ENCODE data around the gene ZNF217. TPM values are rescaled to one million over a fixed set of nuclear protein-coding genes. Genes with fewer than 3 reads are reported as not detected.

Gene ZNF217
- total RNA-seq, 2 donors from 2014 or later, result 39.9 to 48.0 TPM

DNA sequence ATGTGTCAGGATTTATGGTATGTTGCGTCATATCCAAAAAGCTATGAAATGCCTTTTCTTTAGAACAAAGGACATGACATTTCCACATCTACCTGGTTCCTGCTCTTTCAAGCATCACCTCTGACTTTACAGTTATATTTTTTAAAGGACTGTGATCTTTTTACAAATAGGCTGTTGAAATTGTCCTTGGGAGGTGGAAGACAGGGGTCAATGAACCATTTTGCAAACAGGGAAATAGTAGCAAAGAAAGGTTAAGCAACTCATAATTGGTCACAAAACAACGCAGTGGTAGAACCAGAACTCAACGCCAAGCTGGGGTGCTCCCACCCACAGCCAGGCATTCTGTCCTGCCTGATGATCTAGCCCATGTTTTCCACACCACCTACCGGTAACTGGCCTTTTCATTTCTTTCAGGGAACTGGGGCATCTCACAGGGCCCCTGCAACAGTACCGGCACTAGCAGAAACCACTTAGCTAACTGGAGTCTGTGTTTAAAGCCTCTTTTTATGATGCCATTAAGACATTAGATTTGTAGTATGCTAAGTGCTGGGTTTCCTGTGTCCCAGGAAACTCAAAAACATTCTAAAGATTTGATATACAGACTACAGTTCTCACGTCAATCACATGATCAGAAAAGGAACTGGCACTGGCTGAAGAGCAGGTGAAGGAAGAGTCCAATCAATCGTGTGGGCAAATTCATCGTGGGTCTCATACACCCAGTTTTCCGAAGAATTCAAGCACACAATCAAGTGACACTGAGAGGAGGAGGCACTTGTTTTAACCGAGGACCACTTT lies 13.9 kb downstream of the ZNF217 start:
- peak overlapping the region; percentile 89 for H3K4me3 Mint-ChIP-seq
- H3K27ac Mint-ChIP-seq, result peak overlapping the region; percentile 92 to 99
- peak; percentile 31 to 60 for ATAC-seq
- peaks cover 47% of the 10 kb centered on the region for H3K36me3 Mint-ChIP-seq
- no peaks in the 10 kb centered on the region for H3K27me3 Mint-ChIP-seq
- no peak for DNase-seq (ENCODE audit: low spot score)
- no peaks in the 10 kb centered on the region for H3K9me3 Mint-ChIP-seq
- H3K4me1 Mint-ChIP-seq (ENCODE audit: low read depth in 2 of 2), result peaks cover 48 to 84% of the 10 kb centered on the region in 2 donors

DNA sequence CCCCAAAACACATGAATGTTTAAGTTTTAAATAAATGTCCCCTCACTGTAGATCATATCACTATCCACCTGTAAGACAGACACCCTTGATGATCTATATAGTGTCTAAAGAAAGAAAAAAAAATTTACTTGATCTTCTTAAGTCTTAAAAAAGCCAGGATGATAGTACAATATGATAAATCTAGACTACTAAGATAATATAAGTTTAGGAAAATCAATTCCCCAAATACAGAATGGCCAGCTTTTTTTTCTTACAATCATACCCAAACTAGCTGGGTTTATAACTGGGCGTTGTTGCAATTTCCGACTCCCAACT lies 14.4 kb downstream of the ZNF217 start:
- H3K27ac Mint-ChIP-seq, result peak overlapping the region; percentile 92 to 99
- ATAC-seq, result peak in 1 of 2 donors; percentile 56
- H3K4me1 Mint-ChIP-seq (ENCODE audit: low read depth in 2 of 2), result peaks cover 48 to 80% of the 10 kb centered on the region in 2 donors

DNA sequence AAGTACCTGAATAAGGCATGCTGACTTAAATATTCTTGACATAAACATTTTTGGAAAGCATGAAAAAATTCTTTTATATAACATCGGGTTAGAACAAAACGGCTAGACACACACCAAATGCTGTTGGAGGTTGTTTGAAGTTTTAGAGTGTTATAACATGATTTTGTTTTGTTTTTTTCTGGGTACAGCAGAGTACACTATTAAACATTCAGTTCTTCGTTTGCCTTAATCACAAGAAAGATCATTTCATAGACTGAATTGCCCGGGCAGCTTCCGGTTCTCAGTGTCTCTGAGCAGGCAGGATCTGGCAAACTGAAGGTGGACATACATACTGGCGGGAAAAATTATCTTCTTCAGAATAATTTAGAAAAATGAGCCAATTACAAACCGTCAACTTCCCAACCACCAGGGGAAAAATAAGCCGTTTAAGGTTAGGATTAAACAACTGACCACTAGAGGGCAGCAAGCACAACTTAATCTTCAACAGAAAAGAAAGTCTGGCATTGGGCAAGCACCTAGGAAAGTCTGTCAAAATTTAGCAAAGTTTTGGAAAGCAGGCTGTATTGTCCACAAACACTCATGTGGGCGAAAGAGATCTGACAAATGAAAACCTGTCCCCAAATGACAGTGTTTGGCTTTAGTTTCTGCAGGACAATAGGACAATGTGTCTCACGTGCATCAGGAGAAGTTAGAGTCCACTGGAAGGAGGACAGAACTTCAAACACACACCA lies 15.0 kb downstream of the ZNF217 start:
- Mint-ChIP-seq H3K27me3 (no peaks in the 10 kb centered on the region), H3K4me1 (ENCODE audit: low read depth in 2 of 2) (peaks cover 49 to 76% of the 10 kb centered on the region in 2 donors), H3K36me3 (peaks cover 50% of the 10 kb centered on the region), H3K27ac (peak overlapping the region; percentile 92 to 99), H3K9me3 (no peaks in the 10 kb centered on the region), H3K4me3 (peak overlapping the region; percentile 89)
- peak; percentile 73 for DNase-seq (ENCODE audit: low spot score)
- ATAC-seq, result peak; percentile 60 to 76

More for the DNA sequence above, 14.4 kb downstream of the ZNF217 start:
- DNase-seq (ENCODE audit: low spot score), result no peak
- Mint-ChIP-seq H3K36me3 (peaks cover 50% of the 10 kb centered on the region), H3K9me3 (no peaks in the 10 kb centered on the region), H3K4me3 (peak overlapping the region; percentile 89), H3K27me3 (no peaks in the 10 kb centered on the region)

DNA sequence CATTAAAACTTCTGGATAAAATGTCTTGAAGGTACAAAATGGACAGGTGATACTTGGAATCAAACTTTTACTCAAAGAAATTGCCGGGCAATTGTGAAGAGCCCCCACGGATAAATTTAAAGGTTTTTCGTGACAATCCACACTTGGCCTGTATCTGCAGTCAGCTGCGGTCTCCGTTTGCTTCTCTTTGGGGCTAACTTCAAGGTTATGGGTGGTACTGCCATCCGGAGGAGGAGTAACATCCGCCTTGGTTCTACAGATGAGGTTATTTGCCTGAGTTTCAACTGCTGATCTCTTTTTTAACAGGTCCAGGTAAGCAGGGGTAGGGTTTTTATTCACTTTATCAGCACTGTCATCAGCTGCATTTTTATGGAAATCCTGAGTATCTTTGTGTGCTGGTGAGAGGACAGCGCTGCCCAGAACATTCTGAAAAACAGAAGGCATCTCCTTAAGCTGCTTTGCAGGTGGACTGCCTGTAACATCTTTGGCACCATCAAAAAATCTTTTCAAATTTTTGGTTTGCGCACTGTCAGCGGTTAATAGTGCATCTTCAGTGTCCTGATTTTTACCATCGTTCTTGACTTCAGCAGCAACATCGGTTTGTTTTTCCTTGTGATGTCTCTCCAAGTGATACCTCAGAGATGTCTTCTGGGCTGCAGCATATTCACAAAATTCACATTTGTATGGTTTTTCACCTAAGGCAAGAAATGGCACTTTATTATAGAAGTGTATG lies 16.9 kb downstream of the ZNF217 start:
- H3K4me3 Mint-ChIP-seq, result peak overlapping the region; percentile 28
- peaks cover 44% of the 10 kb centered on the region for H3K36me3 Mint-ChIP-seq
- no peaks in the 10 kb centered on the region for H3K27me3 Mint-ChIP-seq
- DNase-seq (ENCODE audit: low spot score), result no peak
- H3K9me3 Mint-ChIP-seq, result no peaks in the 10 kb centered on the region
- no peak for ATAC-seq
- peaks cover 50 to 71% of the 10 kb centered on the region in 2 donors for H3K4me1 Mint-ChIP-seq (ENCODE audit: low read depth in 2 of 2)
- peak overlapping the region; percentile 92 to 99 for H3K27ac Mint-ChIP-seq

DNA sequence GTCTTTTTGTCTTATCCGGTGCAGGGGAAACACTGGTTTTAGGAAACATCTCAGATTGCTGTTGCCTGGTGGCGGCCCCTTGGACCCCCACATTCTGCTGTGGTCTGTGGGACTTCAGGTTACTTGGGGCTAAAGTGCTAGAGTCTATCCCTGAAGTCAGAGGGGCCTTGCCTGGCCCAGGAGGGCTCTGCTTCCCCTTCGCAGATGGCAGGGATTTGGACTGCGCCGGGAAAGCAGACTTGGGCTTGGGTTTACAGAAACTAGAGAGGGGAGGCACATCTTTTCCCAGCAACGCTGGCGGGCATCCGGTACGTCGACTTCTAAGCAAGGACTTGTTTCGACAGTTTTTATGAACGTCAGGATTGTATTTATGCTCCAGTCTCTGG lies 17.5 kb downstream of the ZNF217 start:
- no peaks in the 10 kb centered on the region for H3K27me3 Mint-ChIP-seq
- H3K4me3 Mint-ChIP-seq, result peak overlapping the region; percentile 28
- H3K4me1 Mint-ChIP-seq (ENCODE audit: low read depth in 2 of 2), result peaks cover 52 to 71% of the 10 kb centered on the region in 2 donors
- ATAC-seq (no peak), DNase-seq (ENCODE audit: low spot score) (no peak)
- peaks cover 46% of the 10 kb centered on the region for H3K36me3 Mint-ChIP-seq
- H3K27ac Mint-ChIP-seq, result peak overlapping the region; percentile 92 to 99
- no peaks in the 10 kb centered on the region for H3K9me3 Mint-ChIP-seq

DNA sequence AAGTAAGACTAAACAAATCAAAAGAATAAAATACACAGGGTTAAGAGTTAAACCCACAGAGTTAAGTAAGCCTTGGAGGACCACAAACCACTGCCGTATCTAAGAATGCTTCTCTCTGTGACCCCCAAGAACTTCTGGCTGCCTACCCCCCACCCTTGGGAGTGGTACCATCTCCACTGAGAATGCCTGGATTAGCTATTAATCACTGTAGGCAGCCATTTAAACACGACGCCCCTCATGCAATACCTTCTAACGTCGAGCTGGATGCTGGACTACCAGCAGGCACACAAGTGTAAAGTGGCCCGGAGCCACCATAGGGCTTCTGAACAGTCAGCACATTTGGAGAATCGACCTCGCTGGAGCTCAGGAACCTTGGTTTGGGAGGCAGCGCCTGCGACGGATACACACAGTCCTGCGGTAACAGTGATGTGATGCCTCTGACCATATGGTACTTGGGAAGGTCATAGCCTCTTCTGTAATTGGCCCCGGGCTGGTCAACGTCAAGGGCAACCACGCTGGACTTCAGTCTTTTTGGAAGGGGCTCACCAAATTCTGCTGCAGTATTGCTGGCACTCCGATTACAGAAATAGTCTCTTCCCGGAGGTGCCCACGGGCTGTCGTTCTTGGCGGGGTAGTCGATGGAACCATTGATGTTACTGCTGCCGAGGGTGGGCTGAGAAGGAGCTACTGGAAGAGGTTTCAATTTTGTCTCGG lies 18.0 kb downstream of the ZNF217 start:
- Mint-ChIP-seq H3K27me3 (no peaks in the 10 kb centered on the region), H3K27ac (peak overlapping the region; percentile 92 to 99), H3K9me3 (no peaks in the 10 kb centered on the region), H3K4me1 (ENCODE audit: low read depth in 2 of 2) (peaks cover 51 to 70% of the 10 kb centered on the region in 2 donors), H3K4me3 (peak overlapping the region; percentile 28), H3K36me3 (peaks cover 44% of the 10 kb centered on the region)
- ATAC-seq (no peak), DNase-seq (ENCODE audit: low spot score) (no peak)

DNA sequence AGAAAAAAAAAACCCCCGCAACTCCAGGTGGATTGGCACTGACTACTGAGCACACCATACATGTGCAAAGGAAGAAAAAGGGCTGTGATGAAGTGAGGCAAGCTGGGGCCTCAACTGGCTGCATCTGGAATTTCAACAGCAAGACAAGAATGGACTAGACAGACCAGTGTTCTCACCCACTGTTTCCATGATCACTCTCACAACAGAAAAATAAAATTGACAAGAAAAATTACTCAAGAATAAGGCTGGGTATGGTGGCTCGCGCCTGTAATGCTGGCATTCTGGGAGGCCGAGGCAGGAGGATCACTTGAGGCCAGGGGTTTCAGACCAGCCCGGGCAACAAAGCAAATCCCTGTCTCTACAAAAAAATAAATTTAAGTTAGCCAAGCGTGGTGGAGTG lies 18.8 kb downstream of the ZNF217 start:
- Mint-ChIP-seq H3K27me3 (no peaks in the 10 kb centered on the region), H3K4me3 (no peak overlapping the region), H3K4me1 (ENCODE audit: low read depth in 2 of 2) (peaks cover 47 to 65% of the 10 kb centered on the region in 2 donors), H3K27ac (peak overlapping the region; percentile 92 to 99), H3K9me3 (no peaks in the 10 kb centered on the region), H3K36me3 (peaks cover 37% of the 10 kb centered on the region)
- ATAC-seq (no peak), DNase-seq (ENCODE audit: low spot score) (no peak)

DNA sequence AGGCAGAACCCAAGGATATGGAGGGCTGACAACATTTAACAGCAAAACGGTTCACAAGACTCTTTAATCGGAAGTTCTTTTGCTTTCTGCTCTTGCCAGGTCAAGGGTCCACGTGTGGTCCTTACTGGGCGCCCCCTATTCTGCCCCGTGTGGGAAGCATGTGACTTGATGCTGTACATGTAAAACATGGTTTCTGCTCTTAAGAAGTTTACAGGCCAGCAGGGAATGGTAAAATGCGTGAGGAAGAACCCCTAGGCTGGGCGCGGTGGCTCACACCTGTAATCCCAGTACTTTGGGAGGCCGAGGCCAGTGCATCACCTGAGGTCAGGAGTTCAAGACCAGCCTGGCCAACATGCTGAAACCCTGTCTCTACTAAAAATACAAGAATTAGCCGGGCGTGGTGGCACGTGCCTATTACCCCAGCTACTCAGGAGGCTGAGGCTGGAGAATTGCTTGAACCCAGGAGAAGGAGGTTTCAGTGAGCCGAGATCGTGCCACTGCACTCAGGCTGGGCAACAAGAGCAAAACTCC lies 19.3 kb downstream of the ZNF217 start:
- Mint-ChIP-seq H3K27me3 (no peaks in the 10 kb centered on the region), H3K9me3 (no peaks in the 10 kb centered on the region), H3K4me3 (no peak overlapping the region), H3K4me1 (ENCODE audit: low read depth in 2 of 2) (peaks cover 42 to 64% of the 10 kb centered on the region in 2 donors), H3K36me3 (peaks cover 37% of the 10 kb centered on the region), H3K27ac (peak overlapping the region; percentile 92 to 99)
- no peak for ATAC-seq
- DNase-seq (ENCODE audit: low spot score), result no peak

DNA sequence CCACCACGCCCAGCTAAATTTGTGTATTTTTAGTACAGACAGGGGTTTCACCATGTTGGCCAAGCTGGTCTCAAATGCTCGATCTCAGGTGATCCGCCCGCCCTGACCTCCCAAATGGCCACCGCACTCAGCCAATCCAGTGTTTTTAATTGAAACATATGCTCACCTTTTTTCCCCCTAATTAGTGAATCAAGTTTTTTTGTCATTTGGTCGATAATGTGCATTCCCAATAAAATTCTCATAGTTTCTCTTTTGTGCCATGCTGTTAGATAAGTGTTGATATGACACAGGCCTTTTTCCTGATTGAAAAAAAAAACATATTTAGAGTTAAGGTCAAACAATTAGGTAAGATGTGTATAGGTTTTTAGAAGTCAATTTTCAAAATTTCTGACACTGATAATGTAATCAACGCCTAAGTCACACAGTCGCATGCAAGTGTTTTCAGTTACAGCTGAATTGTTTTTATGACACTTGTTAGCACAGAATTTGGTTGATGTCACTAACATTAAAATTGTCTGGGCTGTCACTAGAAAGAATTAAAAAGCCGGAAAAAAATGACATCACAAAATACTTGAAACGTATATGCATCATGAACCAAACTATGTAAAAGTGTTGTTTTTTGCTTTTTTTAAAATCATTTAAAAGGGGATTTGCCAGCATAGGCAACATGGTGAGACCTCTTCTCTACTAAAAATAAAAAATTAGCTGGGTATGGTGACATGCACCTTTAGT lies 21.9 kb downstream of the ZNF217 start:
- DNase-seq (ENCODE audit: low spot score), result no peak
- no peaks in the 10 kb centered on the region for H3K9me3 Mint-ChIP-seq
- no peaks in the 10 kb centered on the region for H3K27me3 Mint-ChIP-seq
- H3K4me3 Mint-ChIP-seq, result peak overlapping the region; percentile 1
- H3K4me1 Mint-ChIP-seq (ENCODE audit: low read depth in 2 of 2), result peaks cover 36 to 50% of the 10 kb centered on the region in 2 donors
- peaks cover 29% of the 10 kb centered on the region for H3K36me3 Mint-ChIP-seq
- peak overlapping the region; percentile 67 to 77 for H3K27ac Mint-ChIP-seq
- ATAC-seq, result no peak

DNA sequence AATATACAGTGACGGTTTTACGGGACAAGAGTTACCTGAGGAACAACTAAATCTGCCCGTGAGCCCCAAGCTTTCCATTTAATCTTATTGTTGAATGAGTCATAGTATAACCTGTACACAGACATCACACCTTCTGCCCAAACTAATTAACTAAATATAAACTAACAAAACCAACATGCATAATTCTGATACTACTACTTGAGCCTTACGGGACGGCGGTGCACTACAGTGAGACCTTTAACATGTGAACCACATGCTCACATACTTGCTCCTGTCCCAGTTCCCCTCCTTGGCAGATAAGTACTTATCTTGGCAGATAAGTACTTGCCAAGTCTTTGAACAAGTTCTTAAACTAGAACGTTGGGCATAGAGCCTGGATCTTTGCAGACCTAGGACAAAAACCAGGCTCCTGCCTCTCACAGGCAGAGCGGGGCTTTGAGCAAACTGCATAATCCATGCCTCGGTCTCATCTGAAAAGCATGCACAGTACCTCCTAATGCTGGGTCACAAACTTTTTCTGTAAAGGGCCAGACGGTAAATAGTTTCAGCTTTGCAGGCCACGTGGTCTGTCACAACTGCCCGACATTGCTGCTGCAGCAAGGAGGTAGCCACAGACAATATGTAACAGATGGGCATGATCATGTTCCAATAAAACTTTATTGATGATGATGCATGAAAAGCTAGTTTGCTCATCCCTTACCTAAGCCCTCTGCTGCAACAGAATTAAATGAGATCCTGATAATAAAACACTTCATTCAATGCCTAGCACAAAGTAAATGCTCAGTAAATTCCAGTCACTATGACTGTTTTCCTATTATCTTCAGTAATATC lies 23.0 kb downstream of the ZNF217 start:
- no peaks in the 10 kb centered on the region for H3K27me3 Mint-ChIP-seq
- no peak overlapping the region for H3K4me3 Mint-ChIP-seq
- H3K36me3 Mint-ChIP-seq, result peaks cover 19% of the 10 kb centered on the region
- no peak overlapping the region for H3K27ac Mint-ChIP-seq
- peaks cover 28 to 39% of the 10 kb centered on the region in 2 donors for H3K4me1 Mint-ChIP-seq (ENCODE audit: low read depth in 2 of 2)
- ATAC-seq, result no peak
- no peak for DNase-seq (ENCODE audit: low spot score)
- no peaks in the 10 kb centered on the region for H3K9me3 Mint-ChIP-seq

DNA sequence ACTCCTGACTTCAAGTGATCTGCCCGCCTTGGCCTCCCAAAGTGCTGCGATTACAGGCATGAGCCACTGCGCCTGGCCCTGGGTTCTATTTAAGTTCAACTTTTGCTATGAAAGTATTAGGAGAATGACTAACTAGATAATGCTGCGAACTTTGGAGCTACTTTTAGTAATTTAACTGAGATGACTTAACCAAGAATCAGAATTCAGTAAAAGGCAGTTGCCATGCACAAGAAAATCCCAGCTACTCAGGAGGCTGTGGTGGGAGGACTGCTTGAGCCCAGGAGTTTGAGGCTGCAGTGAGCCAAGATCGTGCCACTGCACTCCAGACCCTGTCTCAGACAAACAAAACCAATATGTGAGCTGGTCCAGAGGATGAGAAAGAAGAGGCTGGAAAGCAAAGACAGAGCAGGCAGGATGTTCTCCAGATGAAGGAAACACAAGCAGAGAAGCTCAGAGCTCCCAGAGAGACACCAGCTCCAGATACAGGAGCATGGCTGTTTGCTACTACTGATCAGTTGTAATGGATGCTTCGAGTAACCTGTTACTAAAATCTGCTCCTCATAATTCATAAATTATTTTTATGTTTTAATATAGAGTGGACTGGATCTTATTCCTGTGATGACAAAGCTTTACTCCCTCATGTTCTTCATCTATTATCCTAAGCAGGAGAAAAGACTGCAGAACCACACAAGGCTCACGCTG lies 23.9 kb downstream of the ZNF217 start:
- Mint-ChIP-seq H3K36me3 (peaks cover 10% of the 10 kb centered on the region), H3K27me3 (no peaks in the 10 kb centered on the region)

More for the DNA sequence above, 23.9 kb downstream of the ZNF217 start:
- ATAC-seq, result no peak
- no peak for DNase-seq (ENCODE audit: low spot score)
- Mint-ChIP-seq H3K27ac (peak overlapping the region in 1 of 2 donors; percentile 60), H3K9me3 (no peaks in the 10 kb centered on the region), H3K4me1 (ENCODE audit: low read depth in 2 of 2) (peaks cover 25 to 30% of the 10 kb centered on the region in 2 donors), H3K4me3 (no peak overlapping the region)

All from natural killer cell treated with Interleukin-12 subunit alpha and Interleukin-12 subunit beta and Interleukin-15 and Interleukin-18, amount 100 ng/mL, for 72 hours (primary cell).